ENCODE data around the gene ETS1.

Gene ETS1

GRCh38 chr11:128462922-128463321 lies 124.4 kb downstream of the ETS1 start:
- Histone ChIP-seq H3K27me3 (ENCODE audit: insufficient read depth, low read depth) (no peaks in the 10 kb centered on the region), H3K4me2 (no peak overlapping the region), H4K20me1 (ENCODE audit: insufficient read depth) (no peaks in the 10 kb centered on the region), H3K9ac (no peak overlapping the region), H3K79me2 (ENCODE audit: insufficient read depth, low read depth) (peaks cover 21% of the 10 kb centered on the region; the same call in 1 of the 2 replicates), H3K4me3 (IDR thresholded peaks at IDR 0.05; ENCODE audit: insufficient read depth, low read depth, low read length) (no peak overlapping the region), H3K4me1 (ENCODE audit: low read depth, poor library complexity, severe bottlenecking) (peaks cover 21% of the 10 kb centered on the region), H3K36me3 (ENCODE audit: insufficient read depth) (peaks cover 7% of the 10 kb centered on the region; the same call in 1 of the 2 replicates), H3K27ac (no peak overlapping the region), H2AFZ (ENCODE audit: low read depth) (no peak overlapping the region)
- TF ChIP-seq CTCF (conservative IDR thresholded peaks at IDR 0.05; ENCODE audit: low read depth, low read length) = no peak

GRCh38 chr11:128462189-128462588 lies 125.2 kb downstream of the ETS1 start:
- Histone ChIP-seq H3K4me2 (no peak overlapping the region), H3K4me3 (IDR thresholded peaks at IDR 0.05; ENCODE audit: insufficient read depth, low read depth, low read length) (no peak overlapping the region), H3K36me3 (ENCODE audit: insufficient read depth) (peaks cover 7% of the 10 kb centered on the region; the same call in 1 of the 2 replicates), H3K27me3 (ENCODE audit: insufficient read depth, low read depth) (no peaks in the 10 kb centered on the region), H2AFZ (ENCODE audit: low read depth) (no peak overlapping the region), H3K9ac (no peak overlapping the region), H3K79me2 (ENCODE audit: insufficient read depth, low read depth) (peaks cover 13% of the 10 kb centered on the region; the same call in 1 of the 2 replicates), H4K20me1 (ENCODE audit: insufficient read depth) (no peaks in the 10 kb centered on the region), H3K27ac (no peak overlapping the region), H3K4me1 (ENCODE audit: low read depth, poor library complexity, severe bottlenecking) (peaks cover 14% of the 10 kb centered on the region)
- no peak for TF ChIP-seq CTCF (conservative IDR thresholded peaks at IDR 0.05; ENCODE audit: low read depth, low read length)

- H4K20me1 ChIP-seq (ENCODE audit: insufficient read depth) = no peaks in the 10 kb centered on the region
- no peak overlapping the region for H3K27ac ChIP-seq
- no peak overlapping the region for H3K4me2 ChIP-seq
- H3K9ac ChIP-seq = no peak overlapping the region
- no peaks in the 10 kb centered on the region for H3K79me2 ChIP-seq (ENCODE audit: insufficient read depth, low read depth)
- H3K27me3 ChIP-seq (ENCODE audit: insufficient read depth, low read depth) = no peaks in the 10 kb centered on the region
- H3K4me3 ChIP-seq (IDR thresholded peaks at IDR 0.05; ENCODE audit: insufficient read depth, low read depth, low read length) = no peak overlapping the region
- peaks cover 27% of the 10 kb centered on the region for H3K4me1 ChIP-seq (ENCODE audit: low read depth, poor library complexity, severe bottlenecking)
- H2AFZ ChIP-seq (ENCODE audit: low read depth) = no peak overlapping the region
- TF ChIP-seq CTCF (conservative IDR thresholded peaks at IDR 0.05; ENCODE audit: low read depth, low read length) = no peak
- H3K36me3 ChIP-seq (ENCODE audit: insufficient read depth) = peaks cover 4% of the 10 kb centered on the region; the same call in 1 of the 2 replicates
Observed at GRCh38 chr11:128458321-128458720, 129.0 kb downstream of the ETS1 start.

- Histone ChIP-seq H3K36me3 (ENCODE audit: insufficient read depth) (peaks cover 3% of the 10 kb centered on the region; the same call in 1 of the 2 replicates), H3K79me2 (ENCODE audit: insufficient read depth, low read depth) (no peaks in the 10 kb centered on the region), H3K27ac (no peak overlapping the region), H3K27me3 (ENCODE audit: insufficient read depth, low read depth) (no peaks in the 10 kb centered on the region), H3K4me3 (IDR thresholded peaks at IDR 0.05; ENCODE audit: insufficient read depth, low read depth, low read length) (no peak overlapping the region), H3K4me2 (no peak overlapping the region), H3K9ac (no peak overlapping the region), H3K4me1 (ENCODE audit: low read depth, poor library complexity, severe bottlenecking) (peaks cover 31% of the 10 kb centered on the region), H4K20me1 (ENCODE audit: insufficient read depth) (no peaks in the 10 kb centered on the region), H2AFZ (ENCODE audit: low read depth) (no peak overlapping the region)
- TF ChIP-seq CTCF (conservative IDR thresholded peaks at IDR 0.05; ENCODE audit: low read depth, low read length) = no peak
Observed at GRCh38 chr11:128457874-128458273, 129.5 kb downstream of the ETS1 start.
